Activated CD4-positive, alpha-beta T cell treated with anti-CD3 and anti-CD28 coated beads for 4 hours (primary cell): ENCODE measurements around the gene MRPL36.
"Not testable (repeated sequence)": the region's sequence is repeated elsewhere in the genome, so short reads cannot be mapped to it uniquely, and the experiment has no call there.

Source experiments
- DNase-seq, 2 donors: peaks; one replicate each; pipeline ENCODE4 v3.0.0-alpha.2; 2020

MRPL36 gene

GRCh38 chr5:1799602-1800471 lies at the start of gene MRPL36:
Gene MRPL36 (minus strand): TSS chr5:1799837. CDS start chr5:1798935, 902 bp downstream.
- peak; percentile 91 to 95 for DNase-seq

DNA sequence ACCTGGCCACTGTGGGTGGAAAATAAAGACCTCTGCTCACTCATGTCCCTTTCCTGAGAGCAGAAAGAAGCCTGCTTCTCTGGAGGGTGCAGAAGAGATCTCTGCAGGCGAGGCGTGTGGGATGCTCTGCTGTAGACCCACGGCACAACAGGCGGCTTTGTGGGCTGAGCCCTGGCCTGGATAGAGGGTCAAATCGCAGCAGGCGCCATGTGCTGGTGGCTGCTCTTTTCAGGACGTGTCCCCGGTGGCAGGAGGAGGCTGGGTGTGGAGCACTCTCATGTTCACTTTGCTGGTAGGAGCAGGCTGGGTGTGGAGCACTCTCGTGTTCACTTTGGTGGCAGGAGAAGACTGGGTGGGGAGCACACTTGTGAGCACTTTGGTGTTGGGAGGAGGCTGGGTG lies 48.0 kb upstream of the MRPL36 start:
- no peak for DNase-seq

DNA sequence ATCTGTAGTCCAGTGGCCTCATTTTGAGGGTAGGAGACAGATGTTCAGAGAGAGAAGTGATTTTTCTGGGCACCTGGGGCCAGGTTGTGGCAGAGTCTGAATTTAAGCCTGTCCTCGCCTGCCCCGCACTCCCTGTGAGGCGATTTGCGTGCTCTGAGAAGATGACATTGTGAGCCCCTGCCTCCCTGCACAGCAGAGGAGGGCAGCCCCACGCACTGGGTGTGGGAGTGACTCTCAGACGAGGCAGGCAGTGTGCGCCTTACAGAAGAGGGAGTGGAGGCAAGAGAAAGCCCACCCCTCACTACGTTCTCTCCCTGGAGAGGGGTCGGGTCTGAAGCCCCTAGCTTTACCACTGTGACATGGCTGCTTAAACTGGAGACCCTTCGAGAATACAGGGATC lies 47.4 kb upstream of the MRPL36 start:
- no peak for DNase-seq

- no peak for DNase-seq
Observed at GRCh38 chr5:1846583-1846982, 46.9 kb upstream of the MRPL36 start.

GRCh38 chr5:1845696-1846095 lies 46.1 kb upstream of the MRPL36 start:
- DNase-seq = no peak

GRCh38 chr5:1844708-1845436 lies 45.2 kb upstream of the MRPL36 start:
- DNase-seq = no peak

GRCh38 chr5:1843761-1844160 lies 44.1 kb upstream of the MRPL36 start:
- DNase-seq = not testable (repeated sequence)

- no peak for DNase-seq
Observed at GRCh38 chr5:1842004-1842819, 42.6 kb upstream of the MRPL36 start.

GRCh38 chr5:1840741-1841521 lies 41.3 kb upstream of the MRPL36 start:
- no peak for DNase-seq

DNA sequence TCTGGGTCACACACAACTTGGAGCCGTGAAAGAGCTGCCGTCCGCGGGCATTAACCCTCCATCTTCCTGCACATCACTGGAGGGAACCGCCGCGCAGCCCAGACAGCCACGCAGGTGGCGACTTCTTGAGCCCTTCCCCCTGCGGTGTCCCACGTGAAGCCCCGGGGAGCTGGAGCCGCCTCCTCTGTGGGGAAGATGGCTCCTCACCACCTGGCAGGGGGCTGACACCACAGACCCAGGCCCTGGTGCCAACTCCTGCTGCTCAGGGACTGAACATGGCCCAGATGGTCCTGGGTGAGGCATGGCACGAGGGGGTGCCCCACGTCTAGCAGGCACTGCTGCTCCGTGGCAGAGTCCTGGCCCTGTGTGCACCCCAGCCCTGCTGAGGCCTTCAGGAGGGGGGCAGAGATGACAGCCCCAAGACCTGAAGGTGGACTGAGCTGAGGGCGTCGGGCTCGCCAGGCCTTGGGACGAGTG lies 40.5 kb upstream of the MRPL36 start:
- no peak for DNase-seq

DNA sequence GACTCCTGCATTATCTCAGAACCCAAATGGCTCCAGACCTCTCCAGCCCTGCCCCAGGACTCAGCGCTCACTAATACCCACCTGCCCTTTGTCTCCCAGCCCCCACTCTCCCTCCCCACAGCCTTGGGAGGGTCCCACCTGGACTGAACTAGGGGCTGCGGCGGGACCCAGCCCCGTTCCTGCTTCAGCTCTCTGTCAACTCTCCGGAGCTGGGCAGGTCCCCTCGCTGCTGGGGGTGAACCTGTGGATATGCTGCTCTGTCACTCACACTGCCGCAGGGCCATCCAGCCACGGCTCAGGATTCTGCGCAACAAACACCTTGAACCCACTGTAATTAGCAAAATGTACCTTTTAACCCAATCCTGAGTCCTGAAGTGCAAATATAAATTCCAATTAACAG lies 38.4 kb upstream of the MRPL36 start:
- DNase-seq = no peak

DNA sequence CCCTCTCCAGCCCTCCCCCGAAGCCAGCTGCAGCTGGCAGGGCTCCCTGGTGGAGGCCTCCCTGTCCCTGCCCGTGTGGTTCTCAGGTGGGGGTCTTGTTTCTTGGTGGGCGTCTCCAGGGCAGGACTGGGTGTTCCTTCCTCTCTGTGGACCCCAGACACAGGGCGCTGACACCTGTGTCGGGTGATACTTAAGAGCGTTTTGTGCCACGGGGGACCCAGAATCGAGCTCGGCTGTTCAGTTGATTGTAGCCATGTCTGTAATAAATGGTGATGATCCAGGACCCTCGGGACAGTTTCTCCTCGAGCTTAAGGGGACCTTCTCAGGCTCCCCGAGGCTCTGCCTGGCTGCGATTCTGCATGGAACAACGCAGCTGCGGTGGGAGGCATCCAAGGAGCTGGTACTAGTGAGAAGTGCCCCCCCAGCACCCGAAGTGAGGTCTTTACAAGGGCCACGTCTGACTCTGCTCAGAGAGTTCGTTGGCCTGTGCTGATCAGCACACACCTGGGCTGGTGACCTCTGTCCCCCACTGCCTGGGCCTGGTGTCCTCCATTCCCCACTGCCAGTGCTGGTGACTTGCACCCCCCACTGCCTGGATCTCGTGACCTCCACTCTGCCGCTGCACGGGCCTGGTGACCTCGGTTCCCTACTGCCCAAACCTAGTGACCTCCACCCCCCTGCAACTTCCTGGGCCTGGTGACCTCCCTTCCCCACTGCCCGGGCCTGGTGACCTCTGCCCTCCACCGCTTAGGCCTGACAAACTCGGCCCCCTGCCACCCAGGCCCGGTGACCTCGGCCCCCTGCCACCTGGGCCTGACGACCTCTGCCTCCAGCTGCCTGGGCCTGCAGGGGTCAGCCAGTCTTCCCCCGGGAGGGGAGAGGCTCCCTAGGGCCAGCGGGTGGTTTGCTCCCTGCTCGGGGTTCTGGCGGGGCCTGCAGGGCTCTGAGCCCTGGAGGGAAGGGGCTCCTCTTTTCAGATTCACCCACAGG lies 37.5 kb upstream of the MRPL36 start:
- no peak for DNase-seq

- no peak for DNase-seq
Observed at GRCh38 chr5:1836176-1836890, 36.7 kb upstream of the MRPL36 start.

DNA sequence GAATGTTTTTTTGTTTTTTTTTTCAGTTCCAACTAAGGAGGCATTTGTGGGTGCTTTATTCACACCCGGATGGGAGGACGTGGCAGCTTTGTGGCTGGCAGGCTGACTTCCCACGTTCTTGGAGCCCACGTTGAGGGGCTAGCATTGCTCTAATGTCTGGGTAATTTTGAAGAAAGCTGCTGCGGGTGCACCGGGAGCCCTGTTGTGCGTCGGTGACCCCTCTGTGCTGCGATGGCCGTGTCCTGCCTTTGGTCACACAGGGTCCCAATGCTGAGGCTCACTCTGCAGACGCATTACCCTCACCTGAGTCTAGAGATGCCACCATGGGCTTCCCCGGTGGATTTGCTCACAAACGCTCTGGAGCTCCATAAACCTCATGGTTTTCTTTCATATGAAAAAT lies 35.8 kb upstream of the MRPL36 start:
- DNase-seq = no peak

DNA sequence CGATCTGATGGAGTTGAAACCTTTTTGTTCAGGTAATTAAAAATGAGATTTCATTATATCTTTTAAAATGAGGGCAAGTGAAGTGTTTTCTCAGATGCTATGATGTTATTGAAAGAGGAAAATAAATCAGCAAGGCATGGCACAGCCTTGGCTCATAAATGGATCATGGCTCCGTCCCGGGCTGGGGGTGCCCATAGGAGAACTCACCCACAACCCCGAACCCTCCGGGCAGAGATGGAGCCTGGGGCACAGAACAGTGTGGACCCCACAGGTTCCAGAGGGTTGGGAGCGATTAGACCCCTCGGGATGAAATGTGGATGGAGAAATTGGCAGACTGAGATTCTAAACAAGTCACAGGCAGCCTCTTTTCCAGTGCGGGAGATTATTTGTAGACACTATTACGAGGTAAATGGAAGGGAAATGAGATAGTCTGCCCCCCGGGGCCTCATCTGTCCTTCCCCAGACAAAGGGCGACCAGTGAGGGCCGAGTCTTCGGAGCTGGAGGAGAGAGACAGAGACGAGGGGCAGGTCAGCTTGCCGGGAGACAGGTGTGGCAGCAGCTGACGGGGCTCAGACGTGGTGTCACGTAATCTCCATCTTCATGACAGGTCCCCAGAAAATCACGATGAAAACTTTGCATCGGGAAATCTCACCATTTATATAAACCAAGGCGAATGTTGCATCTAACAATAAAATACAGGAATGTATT lies 35.2 kb upstream of the MRPL36 start:
- DNase-seq = no peak

- DNase-seq = no peak
Observed at GRCh38 chr5:1834022-1834551, 34.5 kb upstream of the MRPL36 start.

DNA sequence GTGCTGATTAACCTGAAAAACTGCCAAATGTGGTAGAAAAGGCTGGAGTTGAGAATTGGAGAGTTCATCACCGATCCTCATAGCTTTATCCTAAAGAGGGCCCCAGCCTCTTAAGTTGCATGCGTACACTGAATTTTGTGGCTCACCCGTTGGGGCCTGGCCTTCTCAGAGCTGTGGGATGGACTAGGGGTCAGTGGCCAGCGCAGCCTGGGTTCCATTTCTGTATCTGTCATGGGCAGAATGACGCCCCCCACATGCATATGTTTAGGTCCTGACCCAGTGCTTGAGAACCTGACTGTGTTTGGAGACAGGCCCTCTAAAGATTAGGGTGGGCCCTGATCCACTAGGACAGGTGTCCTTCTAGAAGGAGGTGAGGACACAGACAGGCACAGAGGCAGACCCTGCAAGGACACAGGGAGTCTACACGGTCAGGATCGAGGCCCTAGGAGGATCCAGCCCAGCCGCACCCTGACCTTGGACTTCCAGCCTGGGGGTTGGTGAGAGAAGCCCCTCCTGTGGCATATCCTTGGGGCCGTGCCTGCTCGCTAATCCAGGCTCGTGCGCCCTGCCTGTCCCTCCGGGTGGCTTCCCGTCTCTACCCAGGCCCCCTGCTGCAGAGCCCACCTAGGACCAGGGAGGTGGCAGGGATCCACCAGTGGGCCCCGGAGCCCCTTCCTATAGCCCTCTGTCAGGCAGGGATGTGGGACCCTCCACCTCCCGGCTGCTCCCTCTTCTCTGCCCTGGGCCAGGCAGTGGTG lies 33.8 kb upstream of the MRPL36 start:
- no peak for DNase-seq

GRCh38 chr5:1832511-1833250 lies 33.0 kb upstream of the MRPL36 start:
- no peak for DNase-seq
